Suprapubic skin (tissue), 4 donors: ENCODE measurements around the gene GPRC5B. TPM values are rescaled to one million over a fixed set of nuclear protein-coding genes. Genes with fewer than 3 reads are reported as not detected.
A peak's percentile ranks its signal among the peaks of the same experiment; 100 is the strongest.

ENCODE experiments used
- DNase-seq, 2 donors: peaks; one replicate each; pipeline ENCODE4 v3.0.0-alpha.2; 2019; ENCODE audit warnings: low spot score in 2 of 2
- H3K27ac ChIP-seq: fragments of 200-600 bp; sonication (generic); one replicate; pipeline ENCODE4 v1.5.1; 2019
- H3K27me3 ChIP-seq: fragments of 200-600 bp; sonication (generic); one replicate; pipeline ENCODE4 v1.5.1; 2019
- H3K36me3 ChIP-seq: fragments of 200-600 bp; sonication (generic); one replicate; pipeline ENCODE4 v1.5.1; 2019
- H3K4me1 ChIP-seq: fragments of 200-600 bp; sonication (generic); one replicate; pipeline ENCODE4 v1.5.1; 2019
- H3K4me3 ChIP-seq: fragments of 200-600 bp; sonication (generic); one replicate; pipeline ENCODE4 v1.5.1; 2019; ENCODE audit warnings: mild to moderate bottlenecking
- H3K9me3 ChIP-seq: fragments of 200-600 bp; sonication (generic); one replicate; pipeline ENCODE4 v1.5.1; 2019
- EP300 ChIP-seq: sonication (generic); formaldehyde crosslinking; IDR thresholded peaks from one replicate; pipeline ENCODE4 v1.6.1; 2017; ENCODE audit warnings: antibody characterized with exemption
- POLR2A ChIP-seq, 2 donors: fragments of 450-650 bp; IDR thresholded peaks; one replicate each; pipeline ENCODE4 v1.6.1; 2017; ENCODE audit warnings: antibody characterized with exemption in 2 of 2, mild to moderate bottlenecking in 2 of 2, moderate library complexity in 2 of 2
- POLR2AphosphoS5 ChIP-seq, 3 donors: sonication (generic); formaldehyde crosslinking; IDR thresholded peaks; one replicate each; pipeline ENCODE4 v1.6.1; 2017; ENCODE audit warnings: antibody characterized with exemption in 3 of 3
- WGBS: methylation state at CpG from one replicate; pipeline ENCODE4 v1.1.5; 2018; 5-methylcytosine and 5-hydroxymethylcytosine counted together
- total RNA-seq, 4 donors: library from RNA; depleted of rRNA; stranded (reverse); fragments of >200 nt; gene quantifications; one replicate each; pipeline ENCODE4 v1.1.0, GENCODE V29; 2016
- TF ChIP-seq, protein P1 (sequence below), 2 donors: fragments of 200-600 bp in 1 of 2; fragments of 450-650 bp in 1 of 2; sonication (generic) in 1 of 2; IDR thresholded peaks; one replicate each; pipeline ENCODE4 v1.5.1; 2016 to 2019; ENCODE audit warnings: antibody characterized with exemption in 2 of 2, mild to moderate bottlenecking in 1 of 2, moderate library complexity in 1 of 2

GPRC5B gene
- total RNA-seq, 4 donors from 2014 or later, result 4.1 to 10.6 (median 6.9) TPM

DNA sequence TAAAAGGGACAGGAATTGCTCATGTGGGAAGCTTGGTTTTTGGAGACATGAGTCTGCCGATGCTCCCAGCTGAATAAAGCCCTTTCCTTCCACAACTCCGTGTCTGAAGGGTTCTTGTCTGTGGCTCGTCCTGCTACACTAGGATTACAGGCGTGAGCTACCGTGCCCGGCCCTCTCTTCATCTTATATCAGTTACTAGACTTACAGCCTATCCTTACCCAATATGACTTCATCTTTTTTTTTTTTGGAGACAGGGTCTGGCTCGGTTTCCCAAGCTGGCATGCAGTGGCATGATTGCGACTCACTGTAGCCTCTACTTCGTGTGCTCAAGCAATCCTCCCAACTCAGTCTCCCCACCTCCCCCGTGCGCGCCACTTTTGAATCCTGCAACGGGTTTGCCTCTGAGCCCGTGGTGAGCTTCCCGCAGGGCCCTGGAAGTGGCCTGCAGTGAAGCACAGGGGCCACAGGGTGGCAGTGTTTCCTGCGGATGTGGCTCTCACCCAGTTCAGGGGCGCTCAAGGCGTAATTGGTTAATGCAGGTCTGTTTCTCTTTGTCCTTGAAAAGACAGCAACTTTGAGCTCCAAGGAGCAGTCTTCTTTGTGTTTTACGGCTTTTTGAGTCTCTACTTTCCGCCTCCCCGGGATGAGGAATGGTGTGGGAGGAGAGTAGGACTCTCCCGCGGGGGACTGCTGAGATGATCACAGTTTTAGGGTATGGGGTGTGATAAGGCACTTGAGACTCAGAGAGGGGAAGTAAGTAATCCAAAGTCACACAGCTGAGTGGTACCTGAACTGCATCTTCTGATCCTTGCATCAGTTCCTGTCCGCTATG is 22.7 kb upstream of the GPRC5B start:
- DNase-seq, result no peak
- Histone ChIP-seq H3K36me3 (no peaks in the 10 kb centered on the region), H3K27me3 (peaks cover 11% of the 10 kb centered on the region), H3K9me3 (no peaks in the 10 kb centered on the region), H3K4me3 (no peak overlapping the region), H3K27ac (no peak overlapping the region), H3K4me1 (peaks cover 4% of the 10 kb centered on the region)
- no peak for TF ChIP-seq POLR2A (IDR thresholded peaks at IDR 0.05)
- TF ChIP-seq, protein P1, sequence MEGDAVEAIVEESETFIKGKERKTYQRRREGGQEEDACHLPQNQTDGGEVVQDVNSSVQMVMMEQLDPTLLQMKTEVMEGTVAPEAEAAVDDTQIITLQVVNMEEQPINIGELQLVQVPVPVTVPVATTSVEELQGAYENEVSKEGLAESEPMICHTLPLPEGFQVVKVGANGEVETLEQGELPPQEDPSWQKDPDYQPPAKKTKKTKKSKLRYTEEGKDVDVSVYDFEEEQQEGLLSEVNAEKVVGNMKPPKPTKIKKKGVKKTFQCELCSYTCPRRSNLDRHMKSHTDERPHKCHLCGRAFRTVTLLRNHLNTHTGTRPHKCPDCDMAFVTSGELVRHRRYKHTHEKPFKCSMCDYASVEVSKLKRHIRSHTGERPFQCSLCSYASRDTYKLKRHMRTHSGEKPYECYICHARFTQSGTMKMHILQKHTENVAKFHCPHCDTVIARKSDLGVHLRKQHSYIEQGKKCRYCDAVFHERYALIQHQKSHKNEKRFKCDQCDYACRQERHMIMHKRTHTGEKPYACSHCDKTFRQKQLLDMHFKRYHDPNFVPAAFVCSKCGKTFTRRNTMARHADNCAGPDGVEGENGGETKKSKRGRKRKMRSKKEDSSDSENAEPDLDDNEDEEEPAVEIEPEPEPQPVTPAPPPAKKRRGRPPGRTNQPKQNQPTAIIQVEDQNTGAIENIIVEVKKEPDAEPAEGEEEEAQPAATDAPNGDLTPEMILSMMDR (IDR thresholded peaks at IDR 0.05), result peak; percentile 48 to 91
- WGBS, result 27% methylated on average over 22 of the region's 24 CpGs

DNA sequence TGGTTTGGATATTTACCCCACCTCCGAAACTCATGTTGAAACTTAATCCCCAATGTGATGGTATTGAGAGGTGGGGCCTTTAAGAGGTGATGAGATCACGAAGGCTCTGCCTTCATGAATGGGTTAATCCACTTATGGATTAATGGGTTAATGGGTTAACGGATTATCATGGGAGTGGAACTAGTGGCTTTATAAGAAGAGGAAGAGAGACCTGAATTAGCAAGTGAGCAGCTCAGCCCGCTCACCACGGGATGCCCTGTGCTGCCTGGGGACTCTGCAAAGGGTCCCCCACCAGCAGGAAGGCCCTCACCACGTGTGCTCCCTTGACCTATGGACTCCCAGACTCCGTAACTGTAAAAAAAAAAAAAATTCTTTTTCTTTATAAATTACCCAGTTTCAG is 16.5 kb upstream of the GPRC5B start:
- H3K27ac ChIP-seq, result no peak overlapping the region
- H3K9me3 ChIP-seq, result no peaks in the 10 kb centered on the region
- DNase-seq, result no peak
- no peak for TF ChIP-seq EP300
- TF ChIP-seq POLR2AphosphoS5 (IDR thresholded peaks at IDR 0.05), result no peak
- TF ChIP-seq, protein P1 (IDR thresholded peaks at IDR 0.05), result no peak
- TF ChIP-seq POLR2A (IDR thresholded peaks at IDR 0.05), result no peak
- no peak overlapping the region for H3K4me3 ChIP-seq
- H3K4me1 ChIP-seq, result no peaks in the 10 kb centered on the region
- 75% methylated on average over 7 of the region's 7 CpGs for WGBS
- H3K27me3 ChIP-seq, result peaks cover 3% of the 10 kb centered on the region
- H3K36me3 ChIP-seq, result no peaks in the 10 kb centered on the region

DNA sequence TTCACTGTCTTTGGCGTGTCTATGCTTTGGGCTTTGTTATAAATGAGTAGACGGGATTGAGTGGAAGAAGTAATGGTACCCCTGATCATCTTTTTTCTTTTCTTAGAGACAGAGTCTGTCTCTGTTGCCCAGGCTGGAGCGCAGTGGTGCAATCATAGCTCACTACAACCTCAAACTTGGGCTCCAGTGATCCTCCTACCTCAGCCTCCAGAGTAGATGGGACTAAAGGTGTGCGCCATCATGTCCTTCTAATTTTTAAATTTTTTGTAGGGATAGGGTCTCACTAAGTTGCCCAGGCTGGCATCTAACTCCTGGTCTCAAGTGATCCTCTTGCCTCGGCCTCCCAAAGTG is 14.9 kb upstream of the GPRC5B start:
- DNase-seq, result no peak
- Histone ChIP-seq H3K4me1 (no peaks in the 10 kb centered on the region), H3K27ac (no peak overlapping the region), H3K4me3 (no peak overlapping the region), H3K27me3 (peaks cover 3% of the 10 kb centered on the region), H3K9me3 (no peaks in the 10 kb centered on the region), H3K36me3 (no peaks in the 10 kb centered on the region)
- TF ChIP-seq POLR2AphosphoS5 (IDR thresholded peaks at IDR 0.05), result no peak
- TF ChIP-seq, protein P1 (IDR thresholded peaks at IDR 0.05), result no peak
- no peak for TF ChIP-seq POLR2A (IDR thresholded peaks at IDR 0.05)
- TF ChIP-seq EP300, result no peak
- WGBS, result 57% methylated on average over 5 of the region's 5 CpGs

DNA sequence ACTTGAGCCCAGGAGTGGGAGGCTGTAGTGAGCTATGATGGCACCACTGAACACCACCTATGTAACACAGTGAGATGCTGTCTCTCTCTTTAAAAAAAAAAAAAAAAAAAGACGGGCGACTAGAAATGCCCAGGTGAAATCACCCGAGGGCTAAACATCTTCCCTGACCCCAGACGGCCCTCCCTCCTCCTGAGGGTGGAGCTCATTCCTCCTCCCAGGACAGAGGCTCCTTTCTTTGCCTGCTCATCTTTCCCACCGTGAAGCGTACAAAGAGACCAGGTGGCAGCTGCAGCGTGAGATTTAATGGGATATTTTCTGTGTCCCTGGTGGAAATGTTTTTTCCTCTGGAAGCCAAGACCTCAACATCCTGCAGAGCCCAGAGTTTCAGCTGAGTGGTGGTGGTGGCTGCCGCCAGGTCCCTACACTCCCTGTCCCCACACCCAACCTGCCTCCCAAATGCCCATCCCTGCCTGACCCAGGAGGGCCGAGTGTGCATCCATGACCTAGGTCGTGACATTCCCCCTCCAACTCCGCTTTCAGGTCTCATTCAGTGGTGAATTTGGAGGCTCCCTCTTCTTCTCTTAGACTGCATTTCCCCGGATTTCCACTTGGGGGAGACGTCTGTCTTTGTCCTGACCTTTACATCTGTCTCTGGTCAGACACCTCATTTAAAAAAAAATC is 14.4 kb upstream of the GPRC5B start:
- no peaks in the 10 kb centered on the region for H3K36me3 ChIP-seq
- no peaks in the 10 kb centered on the region for H3K4me1 ChIP-seq
- H3K27ac ChIP-seq, result no peak overlapping the region
- H3K9me3 ChIP-seq, result no peaks in the 10 kb centered on the region
- H3K27me3 ChIP-seq, result peaks cover 3% of the 10 kb centered on the region
- no peak for TF ChIP-seq EP300
- TF ChIP-seq, protein P1 (IDR thresholded peaks at IDR 0.05), result peak; percentile 48 to 76
- 7% methylated on average over 13 of the region's 13 CpGs for WGBS
- DNase-seq, result no peak
- no peak overlapping the region for H3K4me3 ChIP-seq

DNA sequence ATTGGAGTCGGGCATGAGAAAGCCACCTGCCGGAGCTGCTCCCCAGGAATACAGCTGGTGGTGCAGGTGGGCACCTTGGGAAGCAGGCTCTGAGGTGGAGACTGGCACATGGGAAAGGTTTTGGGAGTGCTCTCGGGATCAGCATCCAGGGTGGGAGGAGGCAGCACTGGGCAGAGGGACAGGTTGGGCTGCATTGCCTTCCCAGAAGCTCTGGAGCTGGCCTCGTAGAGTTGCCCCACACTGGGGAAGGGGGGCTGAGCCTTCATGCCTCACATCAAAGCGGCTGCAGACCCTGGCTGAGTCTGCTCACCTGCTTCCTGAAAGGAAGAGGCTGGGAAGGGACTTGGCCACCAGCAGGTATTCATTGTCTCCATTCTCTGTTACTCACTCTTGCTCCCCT is 13.5 kb upstream of the GPRC5B start:
- H3K27ac ChIP-seq, result no peak overlapping the region
- TF ChIP-seq, protein P1 (IDR thresholded peaks at IDR 0.05), result no peak
- TF ChIP-seq POLR2AphosphoS5 (IDR thresholded peaks at IDR 0.05) (no peak), POLR2A (IDR thresholded peaks at IDR 0.05) (no peak), EP300 (no peak)
- no peak for DNase-seq
- H3K36me3 ChIP-seq, result no peaks in the 10 kb centered on the region
- no peaks in the 10 kb centered on the region for H3K4me1 ChIP-seq
- H3K27me3 ChIP-seq, result peaks cover 3% of the 10 kb centered on the region
- no peaks in the 10 kb centered on the region for H3K9me3 ChIP-seq
- WGBS, result 53% methylated on average over 4 of the region's 5 CpGs
- no peak overlapping the region for H3K4me3 ChIP-seq
